Thoracic aorta (tissue), 2 donors: Measurements from ENCODE around the gene KLC1. TPM values are rescaled to one million over a fixed set of nuclear protein-coding genes. Genes with fewer than 3 reads are reported as not detected.

Experiments used
- ATAC-seq: fragments of 150-250 bp; one replicate; pipeline ENCODE4 v1.8.0; 2017; ENCODE audit warnings: low read depth; ENCODE audit not compliant: insufficient number of reproducible peaks, low FRiP score
- DNase-seq: peaks from one replicate; pipeline ENCODE4 v3.0.0-alpha.2; 2020; ENCODE audit warnings: low spot score
- H3K27ac ChIP-seq, 2 donors: fragments of 200-600 bp; sonication (generic); 1 replicate in 1 of 2; 2 replicates in 1 of 2; pipeline ENCODE4 v1.5.1; 2016; ENCODE audit warnings: mild to moderate bottlenecking in 2 of 2, moderate library complexity in 2 of 2
- H3K27me3 ChIP-seq: fragments of 200-600 bp; sonication (generic); replicated peaks from 2 replicates; pipeline ENCODE4 v1.6.0; 2016; ENCODE audit warnings: mild to moderate bottlenecking; ENCODE audit not compliant: insufficient read depth
- H3K36me3 ChIP-seq: fragments of 200-600 bp; sonication (generic); one replicate; pipeline ENCODE4 v1.5.1; 2016
- H3K4me1 ChIP-seq, 2 donors: fragments of 200-600 bp; sonication (generic); 1 replicate in 1 of 2; 2 replicates in 1 of 2; pipeline versions ENCODE4 v1.5.1 to v1.6.0; 2016; ENCODE audit warnings: low read depth in 2 of 2, mild to moderate bottlenecking in 1 of 2; ENCODE audit not compliant: control insufficient read depth in 1 of 2
- H3K4me3 ChIP-seq: fragments of 200-600 bp; sonication (generic); 2 replicates; pipeline ENCODE4 v1.5.1; 2016; ENCODE audit warnings: mild to moderate bottlenecking
- H3K9me3 ChIP-seq: fragments of 200-600 bp; sonication (generic); 2 replicates; pipeline ENCODE4 v1.5.1; 2016
- CTCF ChIP-seq: fragments of 200-600 bp; sonication (generic); IDR thresholded peaks from one replicate; pipeline ENCODE4 v1.5.1; 2019; ENCODE audit warnings: antibody characterized with exemption
- total RNA-seq, 2 donors: library from RNA; depleted of rRNA; stranded (reverse); fragments of >200 nt; gene quantifications; one replicate each; pipeline versions ENCODE4 v1.1.0 to v1.2.3, GENCODE V29; 2016

KLC1 gene
- total RNA-seq, 2 donors from 2014 or later = 545 to 588 TPM

- ATAC-seq = no peak
- no peak overlapping the region for H3K4me3 ChIP-seq
- peak overlapping the region; percentile 15 to 56 for H3K27ac ChIP-seq
- H3K36me3 ChIP-seq = peaks cover 53% of the 10 kb centered on the region
- DNase-seq = no peak
- H3K4me1 ChIP-seq = peaks cover 5 to 57% of the 10 kb centered on the region in 2 donors
- no peaks in the 10 kb centered on the region for H3K27me3 ChIP-seq
- no peaks in the 10 kb centered on the region for H3K9me3 ChIP-seq
- no peak for TF ChIP-seq CTCF
Measured at GRCh38 chr14:103699901-103700752, 71.1 kb downstream of the KLC1 start.

- ATAC-seq = no peak
- Histone ChIP-seq H3K27me3 (no peaks in the 10 kb centered on the region), H3K36me3 (peaks cover 57% of the 10 kb centered on the region), H3K27ac (peak overlapping the region in 1 of 2 donors; percentile 15), H3K4me3 (no peak overlapping the region), H3K4me1 (peaks cover 5 to 51% of the 10 kb centered on the region in 2 donors), H3K9me3 (no peaks in the 10 kb centered on the region)
- no peak for TF ChIP-seq CTCF
- no peak for DNase-seq
Measured at GRCh38 chr14:103700753-103701490, 71.9 kb downstream of the KLC1 start.

GRCh38 chr14:103702095-103702494 lies 73.1 kb downstream of the KLC1 start:
- no peak overlapping the region for H3K4me3 ChIP-seq
- ATAC-seq (no peak), DNase-seq (no peak)
- no peaks in the 10 kb centered on the region for H3K27me3 ChIP-seq
- TF ChIP-seq CTCF = no peak
- no peak overlapping the region for H3K27ac ChIP-seq
- H3K4me1 ChIP-seq = peaks cover 2 to 39% of the 10 kb centered on the region in 2 donors
- no peaks in the 10 kb centered on the region for H3K9me3 ChIP-seq
- H3K36me3 ChIP-seq = peaks cover 65% of the 10 kb centered on the region

- Histone ChIP-seq H3K36me3 (peaks cover 64% of the 10 kb centered on the region), H3K4me1 (peaks cover 0 to 38% of the 10 kb centered on the region in 2 donors), H3K27me3 (no peaks in the 10 kb centered on the region), H3K27ac (no peak overlapping the region), H3K9me3 (no peaks in the 10 kb centered on the region), H3K4me3 (no peak overlapping the region)
- DNase-seq = no peak
- ATAC-seq = no peak
- TF ChIP-seq CTCF = no peak
Measured at GRCh38 chr14:103702497-103703432, 73.8 kb downstream of the KLC1 start.
